Measurements from ENCODE around the gene PPP2R2D.
"Not testable (repeated sequence)": the region's sequence is repeated elsewhere in the genome, so short reads cannot be mapped to it uniquely, and the experiment has no call there.

PPP2R2D gene

DNA sequence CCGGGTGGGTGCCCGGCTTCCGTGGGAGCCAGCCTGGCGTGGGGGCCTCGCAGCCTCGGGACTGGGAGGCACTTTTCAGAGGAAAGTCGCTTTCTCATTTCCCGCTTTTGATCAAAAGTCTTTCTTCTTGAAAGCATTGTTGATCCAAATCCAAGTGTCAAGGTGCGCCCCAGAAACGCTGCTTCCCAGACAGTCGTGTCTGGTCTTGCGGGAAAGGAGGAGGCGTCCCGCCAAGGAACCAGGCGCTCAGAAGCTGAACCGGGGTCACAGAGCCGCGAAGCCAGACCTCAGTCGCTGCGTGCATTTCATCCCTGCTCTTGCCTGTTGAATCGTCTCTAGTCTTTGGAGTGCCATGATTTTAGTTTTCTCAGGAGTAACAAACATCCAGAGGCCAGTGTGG lies 82.0 kb downstream of the PPP2R2D start:
- TF ChIP-seq, protein P1, sequence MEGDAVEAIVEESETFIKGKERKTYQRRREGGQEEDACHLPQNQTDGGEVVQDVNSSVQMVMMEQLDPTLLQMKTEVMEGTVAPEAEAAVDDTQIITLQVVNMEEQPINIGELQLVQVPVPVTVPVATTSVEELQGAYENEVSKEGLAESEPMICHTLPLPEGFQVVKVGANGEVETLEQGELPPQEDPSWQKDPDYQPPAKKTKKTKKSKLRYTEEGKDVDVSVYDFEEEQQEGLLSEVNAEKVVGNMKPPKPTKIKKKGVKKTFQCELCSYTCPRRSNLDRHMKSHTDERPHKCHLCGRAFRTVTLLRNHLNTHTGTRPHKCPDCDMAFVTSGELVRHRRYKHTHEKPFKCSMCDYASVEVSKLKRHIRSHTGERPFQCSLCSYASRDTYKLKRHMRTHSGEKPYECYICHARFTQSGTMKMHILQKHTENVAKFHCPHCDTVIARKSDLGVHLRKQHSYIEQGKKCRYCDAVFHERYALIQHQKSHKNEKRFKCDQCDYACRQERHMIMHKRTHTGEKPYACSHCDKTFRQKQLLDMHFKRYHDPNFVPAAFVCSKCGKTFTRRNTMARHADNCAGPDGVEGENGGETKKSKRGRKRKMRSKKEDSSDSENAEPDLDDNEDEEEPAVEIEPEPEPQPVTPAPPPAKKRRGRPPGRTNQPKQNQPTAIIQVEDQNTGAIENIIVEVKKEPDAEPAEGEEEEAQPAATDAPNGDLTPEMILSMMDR (IDR thresholded peaks at IDR 0.05; ENCODE audit: low read length, missing control alignments) = no peak
- no peak for DNase-seq (ENCODE audit: low read depth)
- peak overlapping the region; percentile 61 for H3K4me3 ChIP-seq (replicated peaks; ENCODE audit: low read depth, low read length)

DNA sequence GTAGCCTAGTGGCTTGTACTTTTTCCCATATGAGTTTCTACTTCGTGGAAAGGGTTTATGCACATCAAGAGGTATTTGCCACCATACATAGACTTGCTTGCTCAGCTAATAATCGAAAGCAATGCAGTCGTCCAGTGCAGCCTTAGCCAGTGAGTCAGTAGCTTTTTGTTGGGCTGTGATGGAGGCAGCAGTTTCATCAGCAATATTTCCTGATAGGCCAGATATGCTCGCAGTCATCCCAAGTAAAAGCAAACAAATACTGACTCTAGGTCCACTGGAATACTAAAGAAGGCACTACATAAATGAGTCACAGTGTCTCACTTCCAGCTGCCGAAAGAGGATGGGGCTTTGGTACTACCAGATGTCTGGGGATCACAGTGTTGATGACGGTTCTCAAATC lies 83.0 kb downstream of the PPP2R2D start:
- TF ChIP-seq, protein P1 (IDR thresholded peaks at IDR 0.05; ENCODE audit: low read length, missing control alignments) = no peak
- no peak overlapping the region for H3K4me3 ChIP-seq (replicated peaks; ENCODE audit: low read depth, low read length)
- DNase-seq (ENCODE audit: low read depth) = peak; percentile 80

DNA sequence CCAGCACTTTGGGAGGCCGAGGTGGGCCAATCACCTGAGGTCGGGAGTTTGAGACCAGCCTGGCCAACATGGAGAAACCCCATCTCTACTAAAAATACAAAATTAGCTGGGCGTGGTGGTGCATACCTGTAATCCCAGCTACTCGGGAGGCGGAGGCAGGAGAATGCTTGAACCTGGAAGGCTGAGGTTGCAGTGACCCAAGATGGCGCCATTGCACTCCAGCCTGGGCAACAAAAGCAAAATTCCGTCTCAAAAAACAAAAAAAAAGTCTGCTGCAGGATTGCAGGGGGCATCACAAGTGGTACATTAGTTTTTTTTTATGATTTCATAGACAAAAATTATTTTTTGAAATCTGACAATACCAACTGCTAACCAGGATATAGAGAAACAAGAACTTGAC lies 86.0 kb downstream of the PPP2R2D start:
- not testable (repeated sequence) for DNase-seq (ENCODE audit: low read depth); H3K4me3 ChIP-seq (replicated peaks; ENCODE audit: low read depth, low read length)

DNA sequence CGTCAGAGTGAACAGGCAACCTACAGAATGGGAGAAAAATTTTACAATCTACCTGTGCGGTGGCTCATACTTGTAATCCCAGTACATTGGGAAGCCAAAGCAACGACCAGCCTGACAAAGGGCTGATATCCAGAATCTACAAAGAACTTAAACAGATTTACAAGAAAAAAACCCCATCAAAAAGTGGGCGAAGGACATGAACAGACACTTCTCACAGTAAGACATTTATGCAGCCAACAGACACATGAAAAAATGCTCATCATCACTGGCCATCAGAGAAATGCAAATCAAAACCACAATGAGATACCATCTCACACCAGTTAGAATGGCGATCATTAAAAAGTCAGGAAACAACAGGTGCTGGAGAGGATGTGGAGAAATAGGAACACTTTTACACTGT lies 86.5 kb downstream of the PPP2R2D start:
- not testable (repeated sequence) for H3K4me3 ChIP-seq (replicated peaks; ENCODE audit: low read depth, low read length); DNase-seq (ENCODE audit: low read depth)

DNA sequence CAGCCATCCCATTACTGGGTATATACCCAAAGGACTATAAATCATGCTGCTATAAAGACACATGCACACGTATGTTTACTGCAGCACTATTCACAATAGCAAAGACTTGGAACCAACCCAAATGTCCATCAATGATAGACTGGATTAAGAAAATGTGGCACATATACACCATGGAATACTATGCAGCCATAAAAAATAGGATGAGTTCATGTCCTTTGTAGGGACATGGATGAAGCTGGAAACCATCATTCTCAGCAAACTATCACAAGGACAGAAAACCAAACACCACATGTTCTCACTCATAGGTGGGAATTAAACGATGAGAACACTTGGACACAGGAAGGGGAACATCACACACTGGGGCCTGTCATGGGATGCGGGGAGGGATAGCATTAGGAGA lies 87.0 kb downstream of the PPP2R2D start:
- not testable (repeated sequence) for DNase-seq (ENCODE audit: low read depth); H3K4me3 ChIP-seq (replicated peaks; ENCODE audit: low read depth, low read length)

DNA sequence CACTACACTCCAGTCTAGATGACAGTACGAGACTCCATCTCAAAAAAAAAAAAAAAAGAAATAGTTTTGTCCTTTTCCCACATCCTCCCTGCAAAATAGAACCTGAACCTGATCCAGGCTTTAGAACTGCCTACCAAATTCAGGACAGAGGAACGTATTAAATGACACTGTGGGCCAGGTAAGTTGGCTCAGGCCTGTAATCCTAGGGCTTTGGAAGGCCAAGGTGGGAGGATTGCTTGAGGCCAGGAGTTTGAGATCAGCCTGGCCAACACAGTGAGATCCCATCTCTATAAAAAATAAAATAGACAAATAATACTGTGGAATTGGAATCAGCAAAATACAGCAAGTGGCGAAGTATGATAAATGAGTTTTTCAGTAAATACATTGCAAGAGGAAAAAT lies 90.9 kb downstream of the PPP2R2D start:
- TF ChIP-seq, protein P1 (IDR thresholded peaks at IDR 0.05; ENCODE audit: low read length, missing control alignments) = no peak

DNA sequence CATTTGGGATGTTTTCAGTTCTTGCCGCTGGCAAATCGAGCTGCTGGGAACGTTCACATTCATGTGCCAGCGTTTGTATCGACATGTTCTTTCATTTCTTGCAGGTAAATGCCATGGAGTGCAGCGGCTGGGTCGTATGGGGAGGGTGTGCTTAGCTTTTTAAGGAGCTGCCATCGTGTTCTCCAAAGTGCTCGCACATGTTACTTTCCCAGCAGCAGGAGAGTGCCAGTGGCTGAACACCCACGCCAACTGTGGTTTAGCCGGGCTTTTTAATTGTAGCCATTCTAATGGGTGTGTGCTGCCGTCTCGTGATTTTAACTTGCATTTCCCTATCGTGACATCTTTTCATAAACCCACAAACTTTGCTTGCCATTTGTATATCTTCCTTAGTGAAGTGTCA lies 92.5 kb downstream of the PPP2R2D start:
- DNase-seq (ENCODE audit: low read depth) = no peak
- TF ChIP-seq, protein P1 (IDR thresholded peaks at IDR 0.05; ENCODE audit: low read length, missing control alignments) = no peak
- no peak overlapping the region for H3K4me3 ChIP-seq (replicated peaks; ENCODE audit: low read depth, low read length)

More for the DNA sequence above, 90.9 kb downstream of the PPP2R2D start:
- DNase-seq (ENCODE audit: low read depth) = no peak
- H3K4me3 ChIP-seq (replicated peaks; ENCODE audit: low read depth, low read length) = no peak overlapping the region

DNA sequence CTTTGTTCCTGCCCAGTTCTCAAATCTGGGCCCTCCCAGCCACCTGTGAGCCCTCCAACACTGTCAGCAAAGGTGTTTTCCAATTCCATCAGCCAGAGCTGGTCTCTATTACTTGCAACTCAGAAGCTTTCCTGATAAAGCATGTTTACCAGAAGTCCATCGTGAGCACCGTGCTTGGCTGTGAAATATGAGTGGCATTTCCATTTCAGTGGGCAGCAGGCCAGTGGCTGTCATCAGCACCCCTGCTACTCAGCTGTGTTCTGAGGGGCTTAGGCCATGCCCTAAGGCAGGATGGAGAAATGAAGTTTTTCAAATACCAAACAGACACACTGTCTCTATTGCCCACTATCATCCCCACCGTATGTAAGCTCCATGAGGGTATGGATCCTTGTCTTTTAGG lies 93.6 kb downstream of the PPP2R2D start:
- DNase-seq (ENCODE audit: low read depth) = no peak
- no peak overlapping the region for H3K4me3 ChIP-seq (replicated peaks; ENCODE audit: low read depth, low read length)
- TF ChIP-seq, protein P1 (IDR thresholded peaks at IDR 0.05; ENCODE audit: low read length, missing control alignments) = no peak

All from fibroblast of pulmonary artery (primary cell).